AG09309 (cell line): ENCODE measurements around the gene METTL15.

Experiments
- DNase-seq: peaks from one replicate; pipeline ENCODE4 v3.0.0-alpha.2; 2010; ENCODE audit warnings: low read depth
- H3K4me3 ChIP-seq: 2 replicates; pipeline ENCODE4 v1.5.1; 2011; ENCODE audit warnings: mild to moderate bottlenecking, low read depth, low read length, moderate library complexity; ENCODE audit not compliant: control insufficient read depth
- CTCF ChIP-seq: IDR thresholded peaks from 2 replicates; pipeline ENCODE4 v1.5.1; 2011; ENCODE audit warnings: mild to moderate bottlenecking, low read depth, low read length, inconsistent platforms; ENCODE audit not compliant: insufficient read depth, control insufficient read depth; ENCODE audit errors: missing control alignments

The METTL15 gene

GRCh38 chr11:28110108-28110820, 2.1 kb downstream of the METTL15 start:
- peak overlapping the region; percentile 72 for H3K4me3 ChIP-seq
- no peak for DNase-seq
- peak; percentile 7 for TF ChIP-seq CTCF

GRCh38 chr11:28110821-28111200, 2.6 kb downstream of the METTL15 start:
- no peak for TF ChIP-seq CTCF
- peak overlapping the region; percentile 72 for H3K4me3 ChIP-seq
- no peak for DNase-seq

GRCh38 chr11:28114116-28114515, 5.9 kb downstream of the METTL15 start:
- no peak for TF ChIP-seq CTCF
- no peak overlapping the region for H3K4me3 ChIP-seq
- DNase-seq, result no peak

GRCh38 chr11:28114731-28115130, 6.5 kb downstream of the METTL15 start:
- DNase-seq, result no peak
- H3K4me3 ChIP-seq, result no peak overlapping the region
- no peak for TF ChIP-seq CTCF

GRCh38 chr11:28117712-28118111, 9.5 kb downstream of the METTL15 start:
- no peak for DNase-seq
- no peak overlapping the region for H3K4me3 ChIP-seq
- no peak for TF ChIP-seq CTCF

- TF ChIP-seq CTCF, result no peak
- peak; percentile 21 for DNase-seq
- H3K4me3 ChIP-seq, result no peak overlapping the region
Measured at GRCh38 chr11:28123151-28123581, 15.0 kb downstream of the METTL15 start.
